ENCODE measurements around the gene GNGT2.

Gene GNGT2

DNA sequence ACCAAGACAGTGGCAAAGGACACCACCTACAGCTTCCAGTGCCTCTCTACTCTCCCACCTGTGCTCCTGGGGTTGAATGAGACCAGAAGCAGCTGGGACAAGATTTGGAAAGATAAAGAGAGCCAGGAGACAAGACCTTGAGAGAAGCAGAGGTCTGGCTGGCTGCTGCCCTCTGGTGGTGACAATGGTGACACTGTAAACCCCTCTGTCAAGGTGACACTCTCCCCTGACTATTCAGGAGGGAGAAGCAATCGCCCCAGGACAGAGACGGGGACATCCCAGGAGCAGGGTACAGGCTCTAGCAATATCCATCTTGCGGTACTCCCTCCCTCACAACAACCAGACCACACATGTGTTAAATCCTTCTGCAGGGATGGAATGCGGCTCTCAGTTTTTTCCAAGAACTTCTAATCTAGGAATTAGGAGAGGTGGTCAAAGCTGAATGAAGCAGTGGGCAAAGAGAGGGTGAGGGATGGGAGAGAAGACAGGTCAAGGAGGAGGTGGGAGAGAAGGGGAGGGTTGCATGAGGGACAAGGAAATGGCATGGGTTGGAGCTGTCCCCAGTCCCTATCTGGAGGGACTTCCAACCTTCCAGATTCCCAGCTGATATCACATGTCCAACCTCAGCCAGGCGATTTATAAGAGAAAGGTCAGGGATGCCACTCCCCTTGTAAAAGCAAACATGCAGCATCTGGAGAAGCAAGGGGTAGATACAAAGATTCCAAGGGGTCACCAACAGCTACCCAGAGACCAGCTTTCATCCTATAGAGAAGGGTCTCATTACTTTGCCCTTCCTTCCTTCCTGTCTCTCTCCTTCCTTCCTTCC is 17.3 kb upstream of the GNGT2 start:
- peak; percentile 93 for DNase-seq
- Histone ChIP-seq H3K4me3 (ENCODE audit: low read depth, low read length) (no peak overlapping the region), H3K9me3 (ENCODE audit: severe bottlenecking) (no peaks in the 10 kb centered on the region), H3K36me3 (no peaks in the 10 kb centered on the region; the same call in 1 of the 2 replicates), H3K27me3 (ENCODE audit: insufficient read depth, low read depth, severe bottlenecking) (no peaks in the 10 kb centered on the region), H3K27ac (no peak overlapping the region)
- TF ChIP-seq CTCF (IDR thresholded peaks at IDR 0.05; ENCODE audit: low read depth, low read length), result peak; percentile 98

- Histone ChIP-seq H3K4me3 (ENCODE audit: low read depth, low read length) (no peak overlapping the region), H3K9me3 (ENCODE audit: severe bottlenecking) (no peaks in the 10 kb centered on the region), H3K27me3 (ENCODE audit: insufficient read depth, low read depth, severe bottlenecking) (no peaks in the 10 kb centered on the region), H3K27ac (no peak overlapping the region), H3K36me3 (no peaks in the 10 kb centered on the region; the same call in 1 of the 2 replicates)
- TF ChIP-seq CTCF (IDR thresholded peaks at IDR 0.05; ENCODE audit: low read depth, low read length), result no peak
- DNase-seq, result no peak
Measured at GRCh38 chr17:49226771-49227435, 16.5 kb upstream of the GNGT2 start.

DNA sequence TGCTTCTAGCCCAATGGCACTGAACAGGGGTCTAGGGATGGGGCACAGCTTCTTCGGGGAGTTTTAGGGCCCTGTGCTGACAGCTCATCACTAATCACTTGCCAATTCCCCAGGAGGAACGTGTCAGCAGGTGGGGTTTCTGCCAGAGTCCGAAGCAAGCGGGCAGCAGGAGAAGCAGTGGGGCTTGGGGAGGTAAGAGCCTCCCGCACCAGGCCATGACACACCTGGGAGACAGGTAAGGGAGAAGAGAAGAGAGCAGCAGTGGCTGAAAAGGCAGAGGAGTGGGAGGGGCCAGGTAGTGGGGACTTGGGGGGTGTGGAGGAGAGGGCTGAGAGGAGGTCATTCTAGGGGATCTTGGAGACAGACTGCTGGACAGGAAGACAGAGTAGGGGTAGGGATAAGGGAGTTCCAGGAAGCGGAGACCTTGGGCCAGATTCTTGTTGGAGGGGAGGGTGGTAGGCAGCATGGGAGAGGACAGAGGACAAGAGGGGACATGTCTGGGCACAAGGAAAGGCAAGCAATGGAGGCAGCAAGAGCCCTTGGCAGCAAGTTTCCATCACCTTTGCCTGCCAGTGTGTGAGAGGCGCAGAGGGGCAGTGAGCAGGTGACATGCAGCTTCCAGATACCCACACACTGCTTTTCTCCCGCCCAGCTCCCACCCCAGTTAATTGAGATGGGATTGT is 15.3 kb upstream of the GNGT2 start:
- H3K27me3 ChIP-seq (ENCODE audit: insufficient read depth, low read depth, severe bottlenecking), result no peaks in the 10 kb centered on the region
- no peak overlapping the region for H3K4me3 ChIP-seq (ENCODE audit: low read depth, low read length)
- no peak for DNase-seq
- no peak overlapping the region; the same call in 1 of the 2 replicates for H3K27ac ChIP-seq
- no peaks in the 10 kb centered on the region; the same call in 1 of the 2 replicates for H3K36me3 ChIP-seq
- no peak for TF ChIP-seq CTCF (IDR thresholded peaks at IDR 0.05; ENCODE audit: low read depth, low read length)
- no peaks in the 10 kb centered on the region for H3K9me3 ChIP-seq (ENCODE audit: severe bottlenecking)

- H3K36me3 ChIP-seq, result no peaks in the 10 kb centered on the region; the same call in 1 of the 2 replicates
- TF ChIP-seq CTCF (IDR thresholded peaks at IDR 0.05; ENCODE audit: low read depth, low read length), result no peak
- no peak for DNase-seq
- no peaks in the 10 kb centered on the region for H3K27me3 ChIP-seq (ENCODE audit: insufficient read depth, low read depth, severe bottlenecking)
- H3K27ac ChIP-seq, result no peak overlapping the region
- H3K4me3 ChIP-seq (ENCODE audit: low read depth, low read length), result no peak overlapping the region
- no peaks in the 10 kb centered on the region for H3K9me3 ChIP-seq (ENCODE audit: severe bottlenecking)
Measured at GRCh38 chr17:49224997-49225337, 14.6 kb upstream of the GNGT2 start.

DNA sequence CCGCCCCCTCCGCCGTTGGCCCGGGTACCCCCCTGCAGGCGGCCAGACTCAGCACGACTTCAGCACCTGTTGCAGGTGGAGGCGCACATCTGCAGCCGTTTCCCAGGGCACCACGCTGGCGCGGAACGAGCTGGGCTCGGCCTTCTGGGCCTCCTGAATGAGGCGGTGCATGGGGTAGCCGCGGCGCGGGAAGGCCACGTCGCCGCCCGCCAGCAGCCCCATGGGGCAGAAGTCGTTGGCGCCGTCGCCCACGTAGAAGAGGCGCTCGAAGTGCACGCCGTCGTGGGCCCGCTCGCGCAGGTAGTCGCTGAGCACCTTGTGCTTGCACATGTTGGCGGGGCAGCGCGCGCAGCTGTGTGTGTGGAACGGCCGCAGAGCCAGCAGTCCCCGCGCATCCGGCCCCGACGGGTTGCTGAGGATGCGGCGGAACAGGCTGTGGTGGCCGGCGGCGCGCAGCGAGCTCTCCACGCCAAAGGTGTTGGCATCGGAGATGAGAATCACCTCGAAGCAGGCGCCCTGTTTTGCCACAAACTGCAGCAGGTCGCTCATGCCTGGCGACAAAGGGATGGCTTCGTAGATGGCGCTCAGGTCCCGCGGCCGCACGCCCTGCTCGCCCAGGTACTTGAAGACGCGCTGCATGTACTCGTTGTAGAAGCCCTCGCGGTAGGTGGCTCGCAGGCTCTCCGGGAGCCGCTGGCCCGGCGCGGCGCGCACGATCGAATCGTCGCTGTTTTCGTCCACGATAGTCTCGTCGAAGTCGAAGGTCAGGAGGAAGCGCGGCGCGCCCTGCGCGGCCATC is 14.0 kb upstream of the GNGT2 start:
- Histone ChIP-seq H3K27ac (no peak overlapping the region), H3K9me3 (ENCODE audit: severe bottlenecking) (no peaks in the 10 kb centered on the region), H3K27me3 (ENCODE audit: insufficient read depth, low read depth, severe bottlenecking) (no peaks in the 10 kb centered on the region), H3K4me3 (ENCODE audit: low read depth, low read length) (no peak overlapping the region), H3K36me3 (no peaks in the 10 kb centered on the region; the same call in 1 of the 2 replicates)
- no peak for DNase-seq
- TF ChIP-seq CTCF (IDR thresholded peaks at IDR 0.05; ENCODE audit: low read depth, low read length), result no peak

Measured in WERI-Rb-1 (cell line).